Nephron progenitor cell (in vitro differentiated cells): Measurements from ENCODE around the gene PDF.

ENCODE experiments used
- DNase-seq: peaks from one replicate; pipeline ENCODE4 v3.0.0; 2021
- H3K27ac Mint-ChIP-seq: 2 replicates; pipeline ENCODE4 v1.8.0; 2021; ENCODE audit warnings: mild to moderate bottlenecking, moderate library complexity, mixed read lengths
- H3K27me3 Mint-ChIP-seq: 2 replicates; pipeline ENCODE4 v1.8.0; 2021; ENCODE audit warnings: mild to moderate bottlenecking, low read depth, mixed read lengths; ENCODE audit not compliant: poor library complexity
- H3K36me3 Mint-ChIP-seq: 2 replicates; pipeline ENCODE4 v1.8.0; 2021; ENCODE audit warnings: low read depth, mixed read lengths
- H3K4me1 Mint-ChIP-seq: 2 replicates; pipeline ENCODE4 v1.8.0; 2021; ENCODE audit warnings: mixed read lengths
- H3K4me3 Mint-ChIP-seq: 2 replicates; pipeline ENCODE4 v1.8.0; 2021; ENCODE audit warnings: mild to moderate bottlenecking, moderate library complexity, mixed read lengths
- H3K9me3 Mint-ChIP-seq: 2 replicates; pipeline ENCODE4 v1.8.0; 2021; ENCODE audit warnings: mild to moderate bottlenecking, moderate library complexity, mixed read lengths
- CTCF ChIP-seq: fragments of 200-600 bp; sonication (generic); IDR thresholded peaks from 2 replicates; pipeline ENCODE4 v1.5.0; 2021; ENCODE audit warnings: antibody characterized with exemption

Gene PDF

DNA sequence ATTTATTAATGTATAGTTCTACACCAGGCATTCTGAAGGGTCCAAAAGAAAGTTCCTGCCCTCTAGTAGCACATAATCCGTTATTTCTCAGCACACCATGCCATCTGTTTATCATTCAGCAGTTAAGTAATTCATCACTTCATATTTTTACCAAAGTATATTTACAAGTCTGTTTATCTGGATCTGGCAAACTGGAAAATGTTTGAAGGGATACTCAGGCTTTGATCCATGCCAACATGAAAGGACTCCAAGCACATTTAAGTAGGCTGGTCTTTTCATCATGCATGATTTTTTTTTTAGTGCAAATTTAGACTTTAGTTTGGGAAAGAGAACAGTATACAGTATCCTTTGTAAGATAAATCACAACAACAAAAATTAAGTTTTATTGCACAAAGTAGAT, 23.3 kb downstream of the PDF start:
- Mint-ChIP-seq H3K9me3 (no peaks in the 10 kb centered on the region), H3K4me1 (peaks cover 14% of the 10 kb centered on the region), H3K27ac (no peak overlapping the region), H3K27me3 (peaks cover 2% of the 10 kb centered on the region), H3K36me3 (peaks cover 10% of the 10 kb centered on the region), H3K4me3 (no peak overlapping the region)
- DNase-seq: no peak
- no peak for TF ChIP-seq CTCF

DNA sequence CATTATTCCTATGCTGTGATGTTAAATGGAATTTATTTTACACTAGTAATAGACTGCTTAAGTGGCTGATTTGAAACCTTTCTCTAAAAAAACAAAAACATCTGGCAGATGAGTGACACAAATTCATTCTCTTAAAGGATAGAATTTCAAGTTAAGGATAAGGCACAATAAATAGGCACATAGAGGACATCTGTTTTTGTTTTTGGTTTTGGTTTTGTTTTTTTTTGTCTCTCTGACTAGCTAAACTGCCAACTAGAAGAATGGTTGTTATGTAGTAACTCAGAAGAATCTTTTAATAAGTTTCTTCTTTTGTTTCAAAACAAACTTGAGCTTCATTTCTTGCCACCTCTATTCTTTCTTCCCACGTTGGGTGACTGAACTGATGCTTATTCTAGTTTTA, 24.4 kb downstream of the PDF start:
- no peak overlapping the region for H3K4me3 Mint-ChIP-seq
- H3K27me3 Mint-ChIP-seq: peaks cover 7% of the 10 kb centered on the region
- no peak for TF ChIP-seq CTCF
- no peaks in the 10 kb centered on the region for H3K9me3 Mint-ChIP-seq
- peaks cover 14% of the 10 kb centered on the region for H3K36me3 Mint-ChIP-seq
- no peak for DNase-seq
- H3K27ac Mint-ChIP-seq: no peak overlapping the region
- H3K4me1 Mint-ChIP-seq: peaks cover 15% of the 10 kb centered on the region

DNA sequence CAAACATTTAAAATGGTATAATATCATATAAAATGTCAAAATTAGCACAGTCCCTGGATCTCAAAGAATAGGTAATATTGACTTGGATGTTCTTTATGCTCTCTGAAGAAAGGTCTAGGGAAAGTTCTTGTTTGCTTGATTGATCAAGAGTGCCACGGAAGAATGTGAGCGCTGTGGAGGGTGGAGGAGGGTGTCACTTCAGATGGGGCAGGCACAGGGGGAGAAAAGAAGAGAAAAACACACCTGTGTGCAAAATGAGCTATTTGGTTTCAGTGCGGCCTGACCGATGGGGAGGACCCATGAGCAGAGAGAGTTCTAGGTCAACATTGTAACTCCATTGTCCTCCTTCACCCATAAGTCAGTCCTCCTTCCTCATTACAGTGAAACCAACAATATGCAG, 28.1 kb downstream of the PDF start:
- TF ChIP-seq CTCF: no peak
- no peak for DNase-seq
- H3K4me3 Mint-ChIP-seq: no peak overlapping the region
- peak overlapping the region; percentile 28 for H3K27ac Mint-ChIP-seq
- peaks cover 7% of the 10 kb centered on the region for H3K27me3 Mint-ChIP-seq
- H3K4me1 Mint-ChIP-seq: peaks cover 10% of the 10 kb centered on the region
- peaks cover 31% of the 10 kb centered on the region for H3K36me3 Mint-ChIP-seq
- H3K9me3 Mint-ChIP-seq: no peaks in the 10 kb centered on the region

DNA sequence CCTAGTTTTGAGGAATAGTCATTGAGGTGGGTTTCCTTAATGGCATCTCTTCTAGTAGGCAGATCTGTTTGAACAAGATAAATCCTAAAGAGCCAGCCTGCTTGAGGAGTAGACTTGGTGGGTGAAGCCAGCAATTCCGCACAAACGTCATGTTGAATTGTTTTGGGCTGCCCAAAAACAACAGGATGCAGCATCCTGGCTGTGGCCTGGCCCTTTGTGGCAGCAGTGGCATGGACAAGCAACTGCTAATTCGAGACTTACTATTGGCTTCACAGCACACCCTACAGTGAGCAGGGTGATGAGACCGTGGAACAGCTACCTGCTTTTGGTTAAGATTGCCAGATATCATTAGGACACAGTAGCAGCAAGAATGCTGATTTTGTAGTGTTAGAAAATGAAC, 28.5 kb downstream of the PDF start:
- peaks cover 31% of the 10 kb centered on the region for H3K36me3 Mint-ChIP-seq
- no peak for TF ChIP-seq CTCF
- H3K27me3 Mint-ChIP-seq: peaks cover 7% of the 10 kb centered on the region
- H3K9me3 Mint-ChIP-seq: no peaks in the 10 kb centered on the region
- peaks cover 10% of the 10 kb centered on the region for H3K4me1 Mint-ChIP-seq
- DNase-seq: no peak
- no peak overlapping the region for H3K27ac Mint-ChIP-seq
- H3K4me3 Mint-ChIP-seq: no peak overlapping the region

DNA sequence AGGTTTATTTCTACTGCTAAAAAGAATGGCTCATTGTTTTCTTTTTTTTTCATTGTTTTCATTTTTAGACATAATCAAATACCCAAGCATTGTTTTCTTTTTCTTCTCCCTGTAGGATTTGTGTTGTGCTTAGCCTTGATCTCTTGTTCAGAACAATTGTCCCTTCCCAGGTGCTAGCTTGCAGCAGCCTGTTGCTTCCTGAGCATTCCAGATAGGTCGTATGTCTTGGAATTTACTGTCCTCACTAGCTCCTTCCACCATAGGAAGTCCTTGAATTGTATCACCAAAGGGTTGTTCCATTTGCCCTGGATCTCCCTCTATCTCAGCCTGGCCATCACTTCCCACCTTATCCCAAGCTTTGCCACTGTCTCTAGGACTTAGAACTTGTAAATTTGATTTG, 29.2 kb downstream of the PDF start:
- no peak overlapping the region for H3K27ac Mint-ChIP-seq

More for the DNA sequence above, 29.2 kb downstream of the PDF start:
- Mint-ChIP-seq H3K27me3 (peaks cover 5% of the 10 kb centered on the region), H3K9me3 (no peaks in the 10 kb centered on the region), H3K36me3 (peaks cover 34% of the 10 kb centered on the region), H3K4me1 (peaks cover 10% of the 10 kb centered on the region), H3K4me3 (no peak overlapping the region)
- no peak for DNase-seq
- TF ChIP-seq CTCF: no peak
